HG03558 (cell line): ENCODE results near the gene TSSK2.
"Not testable (repeated sequence)": the region's sequence is repeated elsewhere in the genome, so short reads cannot be mapped to it uniquely, and the experiment has no call there.

Experiments used
- ATAC-seq: cut with Tn5 transposase; IDR thresholded peaks from one replicate; pipeline ENCODE4 v1.9.1; 2021; ENCODE audit warnings: moderate number of reproducible peaks; ENCODE audit not compliant: unreplicated experiment; ENCODE audit errors: extremely low read depth

The TSSK2 gene

DNA sequence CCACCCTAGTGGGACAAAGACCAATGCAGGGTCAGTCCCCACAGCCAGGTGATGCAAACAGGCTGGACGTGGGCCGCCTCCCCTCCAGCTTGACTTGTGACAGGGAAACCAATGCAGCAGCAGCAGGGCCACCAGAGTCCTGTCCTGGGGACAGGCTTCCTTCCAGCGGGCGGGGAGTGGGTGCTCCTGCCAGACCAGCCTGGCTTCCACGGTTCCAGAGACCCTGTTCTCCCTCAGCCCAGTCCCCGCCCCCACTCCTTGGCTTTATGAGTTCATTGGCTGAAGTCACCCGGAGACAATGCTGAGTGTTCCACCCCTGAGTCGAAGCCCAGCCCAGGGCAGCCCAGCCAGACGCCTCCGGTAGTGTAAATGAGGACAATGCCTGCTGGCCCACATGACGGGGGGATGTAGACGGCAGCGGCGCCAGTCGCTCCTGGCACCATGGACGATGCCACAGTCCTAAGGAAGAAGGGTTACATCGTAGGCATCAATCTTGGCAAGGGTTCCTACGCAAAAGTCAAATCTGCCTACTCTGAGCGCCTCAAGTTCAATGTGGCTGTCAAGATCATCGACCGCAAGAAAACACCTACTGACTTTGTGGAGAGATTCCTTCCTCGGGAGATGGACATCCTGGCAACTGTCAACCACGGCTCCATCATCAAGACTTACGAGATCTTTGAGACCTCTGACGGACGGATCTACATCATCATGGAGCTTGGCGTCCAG lies at the start of gene TSSK2:
TSSK2 (plus strand) TSS at position 350 of the 726 bp plus-strand sequence; CDS start at position 442, 92 bp downstream.
- ATAC-seq = no peak

DNA sequence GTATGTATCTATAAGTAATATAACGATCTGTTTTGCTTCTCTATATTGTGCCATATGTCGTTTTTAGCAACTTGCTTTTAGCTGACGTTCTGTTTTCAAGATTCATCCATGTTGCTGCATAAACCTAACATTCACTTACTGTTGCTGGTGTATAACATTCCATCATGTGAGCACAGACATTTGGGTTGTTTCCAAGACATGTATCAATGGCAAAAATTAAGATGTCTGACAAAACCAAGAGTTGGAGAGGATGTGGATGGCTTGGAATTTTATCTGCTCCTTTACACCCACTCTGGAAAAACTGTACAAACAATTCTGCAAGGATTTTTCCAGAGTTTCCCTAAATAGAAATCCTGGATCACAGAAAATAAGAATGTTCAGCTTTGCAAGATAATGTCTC lies 49.8 kb upstream of the TSSK2 start:
- no peak for ATAC-seq

DNA sequence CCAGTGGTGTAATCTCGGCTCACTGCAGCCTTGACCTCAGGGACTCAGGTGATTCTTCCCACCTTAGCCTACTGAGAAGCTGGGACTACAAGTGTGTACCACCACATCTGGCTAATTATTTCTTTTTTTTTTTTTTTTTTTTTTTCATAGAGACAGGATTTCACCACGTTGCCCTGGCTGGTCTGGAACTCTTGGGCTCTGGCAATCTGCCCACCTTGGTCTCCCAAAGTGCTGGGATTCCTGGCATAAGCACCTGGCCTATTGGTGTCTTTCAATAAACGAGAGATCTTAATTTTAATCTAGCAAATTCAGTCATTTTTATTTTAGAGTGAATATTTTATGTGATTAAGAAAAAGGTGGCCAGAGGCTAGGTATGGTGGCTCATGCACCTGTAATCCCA lies 49.0 kb upstream of the TSSK2 start:
- no peak for ATAC-seq

DNA sequence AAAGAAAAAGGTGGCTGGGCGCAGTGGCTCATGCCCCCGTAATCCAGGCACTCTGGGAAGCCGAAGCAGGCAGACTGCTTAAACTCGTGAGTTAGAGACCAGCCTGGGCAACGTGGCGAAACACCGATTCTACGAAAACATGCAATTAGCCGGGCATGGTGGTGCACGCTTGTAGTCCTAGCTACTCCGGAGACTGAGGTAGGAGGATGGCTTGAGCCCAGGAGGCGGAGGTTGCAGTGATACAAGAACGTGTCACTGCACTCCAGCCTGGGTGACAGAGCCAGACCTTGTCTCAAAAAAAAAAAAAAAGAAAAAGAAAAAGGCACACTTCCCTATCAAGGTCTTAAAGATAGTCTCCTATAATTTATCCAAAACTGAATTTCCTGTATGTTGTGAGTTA lies 48.3 kb upstream of the TSSK2 start:
- ATAC-seq = no peak

DNA sequence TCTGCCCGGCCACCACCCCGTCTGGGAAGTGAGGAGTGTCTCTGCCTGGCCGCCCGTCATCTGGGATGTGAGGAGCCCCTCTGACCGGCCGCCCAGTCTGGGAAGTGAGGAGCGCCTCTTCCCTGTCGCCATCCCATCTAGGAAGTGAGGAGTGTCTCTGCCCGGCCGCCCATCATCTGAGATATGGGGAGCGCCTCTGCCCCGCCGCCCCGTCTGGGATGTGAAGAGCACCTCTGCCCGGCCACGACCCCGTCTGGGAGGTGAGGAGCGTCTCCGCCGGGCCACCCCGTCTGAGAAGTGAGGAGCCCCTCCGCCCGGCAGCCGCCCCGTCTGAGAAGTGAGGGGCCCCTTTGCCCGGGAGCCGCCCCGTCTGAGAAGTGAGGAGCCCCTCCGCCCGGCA lies 47.0 kb upstream of the TSSK2 start:
- ATAC-seq = not testable (repeated sequence)

DNA sequence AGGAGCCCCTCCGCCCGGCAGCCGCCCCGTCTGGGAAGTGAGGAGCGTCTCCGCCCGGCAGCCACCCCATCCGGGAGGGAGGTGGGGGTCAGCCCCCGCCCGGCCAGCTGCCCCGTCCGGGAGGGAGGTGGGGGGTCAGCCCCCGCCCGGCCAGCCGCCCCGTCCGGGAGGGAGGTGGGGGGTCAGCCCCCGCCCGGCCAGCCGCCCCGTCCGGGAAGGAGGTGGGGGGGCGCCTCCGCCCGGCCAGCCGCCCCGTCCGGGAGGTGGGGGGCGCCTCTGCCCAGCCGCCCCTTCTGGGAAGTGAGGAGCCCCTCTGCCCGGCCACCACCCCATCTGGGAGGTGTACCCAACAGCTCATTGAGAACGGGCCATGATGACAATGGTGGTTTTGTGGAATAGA lies 46.5 kb upstream of the TSSK2 start:
- ATAC-seq = not testable (repeated sequence)

DNA sequence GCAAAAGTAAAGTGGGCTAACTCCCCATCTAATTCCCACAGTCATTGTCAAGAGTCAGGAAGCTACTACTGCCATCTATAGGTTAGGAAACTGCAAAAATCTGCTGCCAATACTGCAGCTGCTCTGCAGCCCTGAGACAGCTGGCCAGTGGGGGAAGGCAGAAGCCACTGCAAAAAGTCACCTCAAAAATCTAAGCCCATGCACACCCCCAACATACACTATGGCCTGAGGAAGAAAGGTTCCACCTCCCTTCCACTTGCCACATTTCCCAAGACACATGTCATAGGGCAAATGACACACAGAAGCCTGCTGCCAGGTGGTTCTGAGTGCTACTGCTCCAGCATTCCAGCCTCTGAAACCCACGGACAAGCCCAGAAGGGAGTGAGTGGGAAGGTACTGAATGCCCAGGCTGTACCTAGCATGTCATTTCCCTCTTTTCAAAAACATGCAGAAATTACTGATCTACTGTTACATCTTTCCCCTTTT lies 45.8 kb upstream of the TSSK2 start:
- no peak for ATAC-seq

DNA sequence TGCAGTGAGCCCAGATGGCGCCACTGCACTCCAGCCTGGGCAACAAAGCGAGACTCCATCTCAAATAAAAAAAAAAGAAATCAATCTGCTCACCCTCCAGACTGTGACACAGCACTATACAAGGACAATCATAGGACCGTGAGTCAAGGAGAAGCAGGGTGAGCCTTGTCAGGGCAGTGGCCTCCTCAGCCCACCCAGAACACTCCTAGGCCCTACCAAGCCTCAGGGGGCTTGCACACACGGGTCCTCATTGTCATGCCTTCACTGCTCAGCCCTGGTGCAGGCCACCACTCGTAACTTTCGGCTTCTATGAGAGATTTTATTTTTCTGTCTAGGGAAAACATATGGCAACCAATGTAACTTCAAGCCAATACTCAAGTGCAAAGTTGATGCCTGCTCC lies 44.7 kb upstream of the TSSK2 start:
- no peak for ATAC-seq

DNA sequence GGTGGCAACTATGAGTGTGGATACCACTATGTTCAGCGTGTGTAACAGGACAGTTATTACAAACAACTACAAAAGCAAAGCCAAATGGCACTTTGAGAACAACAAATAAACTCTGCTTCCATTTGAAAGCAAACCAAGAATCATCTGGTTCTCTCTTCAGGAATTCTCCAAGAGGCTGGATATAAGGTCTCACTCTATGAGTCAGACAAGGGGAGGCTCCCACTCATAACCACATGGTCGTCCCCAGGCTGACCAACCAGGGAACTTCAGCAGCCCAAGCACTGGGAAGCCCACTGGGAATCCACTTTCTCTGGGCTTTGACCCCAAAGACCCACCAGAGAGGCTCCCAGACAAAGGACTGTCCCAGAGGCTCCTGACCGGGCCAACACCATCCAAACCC lies 44.2 kb upstream of the TSSK2 start:
- ATAC-seq = no peak

DNA sequence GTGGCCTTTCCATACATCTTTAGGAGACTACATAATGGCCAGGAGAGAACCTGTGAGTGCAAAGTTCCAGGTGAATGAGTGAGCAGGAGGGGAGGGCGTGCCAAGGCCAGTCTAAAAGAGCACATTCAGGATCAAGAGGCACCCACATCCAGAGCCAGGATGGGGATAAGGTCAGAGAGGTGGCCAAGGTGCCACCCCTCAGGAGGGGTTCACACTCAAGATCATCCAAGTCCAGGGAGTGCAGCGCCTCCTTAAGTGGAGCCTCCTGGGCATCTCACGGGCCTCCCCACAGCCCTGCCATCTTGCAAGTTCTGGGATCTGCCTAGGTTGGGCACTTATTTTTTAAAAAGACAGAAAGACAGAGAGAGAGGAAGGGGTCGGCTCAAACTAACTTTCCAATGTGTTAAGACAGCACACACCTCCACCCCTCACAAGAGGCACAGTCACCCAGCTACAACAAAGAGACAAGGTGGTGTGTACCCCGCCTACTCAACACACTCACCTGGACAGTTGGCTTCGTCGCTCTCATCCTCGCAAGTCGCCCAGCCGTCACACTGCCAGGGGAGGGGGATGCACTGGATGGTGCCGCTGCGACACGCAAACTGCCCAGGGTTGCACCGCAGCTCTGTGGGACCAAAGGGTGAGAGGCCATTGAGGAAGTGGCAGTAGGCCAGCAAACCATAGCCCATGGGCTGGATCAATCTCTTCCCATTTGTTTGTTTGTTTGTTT lies 42.1 kb upstream of the TSSK2 start:
- no peak for ATAC-seq

DNA sequence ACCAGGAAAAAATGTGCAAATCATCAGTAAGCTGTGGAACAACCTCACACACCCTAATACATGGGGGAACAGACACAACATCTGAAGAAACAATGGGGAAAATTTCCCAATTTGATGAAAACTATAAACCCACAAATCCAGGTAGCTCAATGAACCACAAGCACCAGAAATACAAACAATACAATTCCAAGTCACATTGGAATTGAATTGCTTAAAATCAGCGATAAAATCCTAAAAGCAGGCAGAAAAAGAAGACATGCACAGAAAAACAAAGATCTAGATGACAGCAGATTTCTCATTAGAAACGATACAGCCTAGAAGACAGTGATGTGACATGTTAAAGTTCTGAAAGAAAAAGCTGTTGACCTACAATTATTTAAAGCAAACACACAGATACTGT lies 40.9 kb upstream of the TSSK2 start:
- no peak for ATAC-seq

DNA sequence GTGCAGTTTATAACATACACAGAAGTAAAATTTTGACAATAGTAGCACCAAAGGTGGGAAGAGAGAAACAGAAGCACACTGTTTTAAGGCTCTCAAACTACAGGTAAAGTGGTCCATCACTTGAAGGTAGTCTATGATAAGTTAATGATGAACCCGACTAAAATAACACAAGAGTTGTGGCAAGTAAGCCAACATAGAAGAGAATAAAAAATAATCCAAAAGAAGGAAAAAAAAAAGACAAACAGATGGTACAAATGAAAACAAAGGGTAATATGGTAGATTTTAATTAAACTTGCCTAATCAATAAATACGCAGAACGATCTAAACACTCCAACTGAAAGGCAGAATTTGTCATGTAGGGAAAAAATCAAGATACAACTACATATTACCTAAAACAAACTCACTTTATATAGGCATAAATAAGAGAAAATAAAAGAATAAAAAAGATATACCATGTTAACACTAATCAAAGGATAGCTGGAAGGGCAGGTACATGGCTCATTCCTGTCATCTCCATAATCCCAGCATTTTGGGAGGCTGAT lies 40.5 kb upstream of the TSSK2 start:
- ATAC-seq = no peak

DNA sequence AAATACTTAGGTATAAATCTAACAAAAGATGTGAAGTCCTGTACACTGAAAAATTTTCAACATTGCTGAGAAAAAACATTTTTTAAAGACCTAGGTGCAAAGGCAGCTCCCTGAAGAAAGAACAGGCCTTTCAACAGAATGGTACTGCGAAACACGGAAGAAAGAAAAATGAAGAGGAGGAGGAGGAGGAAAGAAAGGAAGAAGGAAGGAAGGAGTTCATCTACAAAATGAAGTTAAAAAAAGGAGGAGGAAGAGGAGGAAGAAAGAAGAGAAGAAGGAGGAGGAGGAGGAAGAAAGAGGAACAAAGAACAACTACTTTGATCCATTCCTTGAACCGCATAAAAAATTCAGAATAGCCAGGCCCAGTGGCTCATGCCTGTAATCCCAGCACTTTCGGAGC lies 38.4 kb upstream of the TSSK2 start:
- ATAC-seq = no peak

DNA sequence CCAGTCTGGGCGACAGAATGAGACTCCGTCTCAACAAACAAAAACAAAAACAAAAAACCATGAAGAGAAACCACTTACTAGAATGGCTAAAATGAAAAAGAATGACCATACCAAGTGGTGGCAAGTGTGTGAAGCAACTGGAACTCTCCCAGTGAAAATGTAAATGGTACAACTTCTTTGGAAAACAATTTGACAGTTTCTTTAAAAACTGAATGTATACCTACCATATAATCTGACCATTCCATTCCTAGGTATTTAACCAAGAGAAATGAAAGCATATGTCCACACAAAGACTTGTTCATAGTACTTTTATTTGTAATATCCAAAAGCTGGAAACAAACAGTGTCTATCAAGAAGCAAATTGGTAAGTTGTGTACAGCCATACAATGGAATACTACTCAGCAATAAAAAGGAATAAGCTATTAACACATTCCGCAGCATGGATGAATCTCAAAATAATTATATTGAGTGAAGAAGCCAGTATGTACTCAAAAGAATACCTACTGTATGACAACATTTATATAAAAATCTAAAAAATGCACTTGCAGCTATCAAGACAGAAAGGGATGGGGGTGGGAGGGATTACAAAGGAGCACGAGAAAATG lies 36.6 kb upstream of the TSSK2 start:
- ATAC-seq = no peak

DNA sequence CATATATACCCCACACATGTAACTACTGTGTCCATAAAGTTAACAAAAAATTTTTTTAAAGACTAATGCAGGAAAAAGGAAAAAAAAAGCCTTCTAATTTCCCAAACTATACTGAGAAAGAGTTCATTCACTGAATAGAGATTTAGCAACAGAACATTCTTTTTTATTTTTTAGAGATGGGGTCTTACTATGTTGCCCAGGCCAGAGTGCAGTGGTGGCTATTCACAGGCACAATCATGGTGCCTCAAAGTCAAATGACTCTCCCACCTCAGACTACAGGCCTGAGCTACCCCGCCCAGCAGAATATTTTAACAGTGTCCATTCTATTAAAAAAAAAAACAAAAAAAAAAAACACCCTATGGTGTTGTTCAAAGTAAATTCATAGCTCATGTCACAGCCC lies 34.6 kb upstream of the TSSK2 start:
- no peak for ATAC-seq

DNA sequence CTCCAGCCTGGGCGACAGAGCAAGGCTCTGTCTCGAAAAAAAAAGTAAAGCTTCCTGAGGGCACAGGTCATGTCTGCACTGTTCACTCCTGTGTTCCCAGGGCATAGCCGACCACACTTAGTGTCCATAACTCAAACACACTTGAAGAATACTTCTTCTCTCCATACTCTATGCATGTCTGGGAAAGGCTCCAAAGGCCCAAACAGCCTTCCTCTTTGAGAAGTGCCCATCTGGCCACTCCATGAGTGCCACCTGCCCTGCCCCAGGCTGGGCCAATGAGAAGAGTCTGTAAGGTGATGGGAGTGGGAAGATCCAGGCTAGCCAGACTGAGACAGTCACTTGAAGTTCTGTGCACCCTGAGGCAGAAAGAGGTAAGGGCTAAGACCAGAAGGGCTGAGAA lies 33.6 kb upstream of the TSSK2 start:
- no peak for ATAC-seq

DNA sequence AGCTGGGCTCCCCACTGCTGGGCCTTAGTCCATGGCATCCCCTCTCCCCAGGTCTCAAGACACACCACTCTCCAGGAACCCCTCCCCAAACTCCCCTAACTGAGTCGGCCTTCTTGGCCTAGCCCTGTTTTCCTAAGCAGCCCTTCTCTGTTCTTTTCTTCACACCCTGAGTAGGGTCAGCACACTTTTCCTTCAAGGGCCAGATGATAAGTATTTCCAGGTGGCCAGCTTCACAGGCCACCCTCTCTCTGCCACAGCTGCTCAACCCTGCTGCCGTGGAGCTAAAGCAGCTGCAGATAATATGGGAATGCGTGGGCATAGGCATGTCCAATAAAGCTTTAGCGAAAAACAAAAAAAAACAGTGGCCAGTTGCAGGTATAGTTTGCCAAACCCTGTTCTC lies 33.0 kb upstream of the TSSK2 start:
- no peak for ATAC-seq

DNA sequence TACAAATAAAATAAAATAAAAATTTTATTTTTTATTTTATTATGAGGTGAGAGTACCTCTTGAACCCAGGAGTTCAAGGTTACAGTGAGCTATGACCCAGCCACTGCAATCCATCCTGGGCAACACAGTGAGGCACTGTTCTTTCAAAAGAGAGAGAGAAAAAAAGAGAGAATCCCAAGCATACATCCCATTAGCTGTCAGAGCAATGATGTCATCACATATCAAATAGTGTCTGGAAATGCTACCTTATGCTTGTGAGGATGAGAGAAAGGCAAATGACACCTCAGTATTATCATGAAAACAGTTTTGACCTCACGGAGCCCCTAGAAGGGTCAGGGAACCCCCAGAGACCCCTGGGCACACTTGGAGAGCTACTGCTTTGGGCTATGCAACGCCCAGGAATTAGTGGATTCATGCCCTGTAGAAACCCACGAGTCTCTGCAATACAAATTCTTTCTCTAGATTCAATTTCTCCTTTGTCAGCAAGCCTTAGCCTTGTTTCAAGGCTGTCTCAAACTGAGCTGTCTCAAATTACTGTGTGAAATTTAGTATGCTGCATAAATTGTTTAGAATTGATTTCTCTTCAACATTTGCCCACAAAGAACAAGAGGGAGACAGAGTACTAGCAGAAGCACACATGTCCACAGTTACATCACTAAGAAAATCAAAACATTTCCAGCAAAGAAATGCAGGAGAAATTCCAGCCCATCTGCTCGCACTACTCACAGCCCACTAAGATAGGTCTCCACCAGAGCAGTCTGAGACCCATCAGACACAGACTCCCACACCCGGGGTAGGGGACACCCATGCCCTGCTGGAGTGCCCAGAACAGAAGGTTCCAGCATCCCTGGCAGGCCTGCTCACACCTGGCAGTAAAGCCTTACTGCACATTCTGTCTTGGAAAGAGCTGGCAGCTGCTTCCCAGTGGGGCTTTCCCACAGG lies 27.0 kb upstream of the TSSK2 start:
- no peak for ATAC-seq

DNA sequence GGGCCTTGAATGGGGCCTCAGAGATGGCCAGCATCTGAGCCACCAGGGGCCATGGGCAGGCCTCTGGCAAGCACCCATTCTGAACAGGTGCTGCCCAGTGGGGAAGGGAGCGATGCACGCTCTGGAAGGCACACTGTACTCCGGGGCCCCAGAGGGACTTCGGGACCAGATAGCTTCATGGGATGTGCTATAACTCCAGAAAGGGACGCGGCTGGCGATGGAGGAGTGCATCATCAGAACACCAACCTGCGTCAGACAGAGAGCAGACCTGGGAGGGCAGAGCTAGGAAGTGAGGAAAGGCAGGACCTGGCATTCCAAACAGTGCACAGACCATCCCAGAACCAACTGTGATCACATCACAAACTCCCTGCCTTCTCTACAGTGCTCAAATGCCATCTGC lies 25.7 kb upstream of the TSSK2 start:
- ATAC-seq = no peak
